WTC11 (cell line): ENCODE results near the gene SP4.

Experiments used
- ARID4B ChIP-seq: sonication (generic); formaldehyde crosslinking; IDR thresholded peaks from 2 replicates; pipeline ENCODE4 v1.8.0; 2023; ENCODE audit warnings: missing genetic modification reagents, mild to moderate bottlenecking, borderline replicate concordance
- CREB1 ChIP-seq: sonication (generic); formaldehyde crosslinking; IDR thresholded peaks from 2 replicates; pipeline ENCODE4 v1.8.0; 2023; ENCODE audit warnings: mild to moderate bottlenecking, missing genetic modification reagents
- CREM ChIP-seq: sonication (generic); formaldehyde crosslinking; IDR thresholded peaks from 2 replicates; pipeline ENCODE4 v1.8.1; 2022; ENCODE audit warnings: mild to moderate bottlenecking, missing genetic modification reagents, moderate library complexity
- FOXJ3 ChIP-seq: sonication (generic); formaldehyde crosslinking; IDR thresholded peaks from 2 replicates; pipeline ENCODE4 v1.9.0; 2021; ENCODE audit warnings: missing genetic modification reagents, mild to moderate bottlenecking, borderline replicate concordance
- JUN ChIP-seq: sonication (generic); formaldehyde crosslinking; IDR thresholded peaks from 2 replicates; pipeline ENCODE4 v1.8.0; 2023; ENCODE audit warnings: mild to moderate bottlenecking, missing genetic modification reagents
- MAX ChIP-seq: sonication (generic); formaldehyde crosslinking; IDR thresholded peaks from 2 replicates; pipeline ENCODE4 v1.8.0; 2022; ENCODE audit warnings: mild to moderate bottlenecking, missing genetic modification reagents
- NFYB ChIP-seq: sonication (generic); formaldehyde crosslinking; conservative IDR thresholded peaks from 2 replicates; pipeline ENCODE4 v1.8.0; 2022; ENCODE audit warnings: low read depth, missing genetic modification reagents
- NR1H2 ChIP-seq: sonication (generic); formaldehyde crosslinking; IDR thresholded peaks from 2 replicates; pipeline ENCODE4 v1.9.0; 2021; ENCODE audit warnings: mild to moderate bottlenecking, moderate library complexity, missing genetic modification reagents
- PREB ChIP-seq: sonication (generic); formaldehyde crosslinking; IDR thresholded peaks from 2 replicates; pipeline ENCODE4 v1.8.1; 2022; ENCODE audit warnings: mild to moderate bottlenecking, missing genetic modification reagents, moderate library complexity, borderline replicate concordance
- TF ChIP-seq, protein P1 (sequence below): fragments of 200-600 bp; IDR thresholded peaks from 2 replicates; pipeline ENCODE4 v1.8.0; 2022; ENCODE audit warnings: antibody characterized with exemption

DNA sequence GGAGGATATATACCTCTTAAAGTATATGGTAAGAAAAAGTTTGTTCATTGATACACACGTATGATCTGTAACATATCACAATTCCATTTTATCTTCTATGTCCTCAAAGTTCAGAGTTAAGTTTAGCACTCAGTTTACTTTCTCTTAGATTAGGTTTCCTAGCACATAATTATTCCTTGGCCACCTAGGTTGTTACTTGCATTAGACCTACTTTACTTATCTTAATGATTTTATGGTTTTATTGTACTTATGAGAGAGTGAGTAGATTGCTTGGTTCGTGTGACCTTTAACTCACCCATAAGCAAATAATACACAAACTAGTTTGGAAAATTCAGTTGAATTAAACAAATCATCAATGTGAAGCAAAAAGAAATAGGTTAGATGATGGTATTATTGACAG is 33.9 kb upstream of the SP4 start:
- TF ChIP-seq FOXJ3 (CRISPR knock-in tag) (no peak), JUN (CRISPR knock-in tag) (no peak), CREM (no peak), MAX (CRISPR knock-in tag) (no peak), NR1H2 (CRISPR knock-in tag) (no peak), ARID4B (CRISPR knock-in tag) (no peak), CREB1 (CRISPR knock-in tag) (no peak), NFYB (no peak), PREB (CRISPR knock-in tag) (no peak)
- TF ChIP-seq, protein P1, sequence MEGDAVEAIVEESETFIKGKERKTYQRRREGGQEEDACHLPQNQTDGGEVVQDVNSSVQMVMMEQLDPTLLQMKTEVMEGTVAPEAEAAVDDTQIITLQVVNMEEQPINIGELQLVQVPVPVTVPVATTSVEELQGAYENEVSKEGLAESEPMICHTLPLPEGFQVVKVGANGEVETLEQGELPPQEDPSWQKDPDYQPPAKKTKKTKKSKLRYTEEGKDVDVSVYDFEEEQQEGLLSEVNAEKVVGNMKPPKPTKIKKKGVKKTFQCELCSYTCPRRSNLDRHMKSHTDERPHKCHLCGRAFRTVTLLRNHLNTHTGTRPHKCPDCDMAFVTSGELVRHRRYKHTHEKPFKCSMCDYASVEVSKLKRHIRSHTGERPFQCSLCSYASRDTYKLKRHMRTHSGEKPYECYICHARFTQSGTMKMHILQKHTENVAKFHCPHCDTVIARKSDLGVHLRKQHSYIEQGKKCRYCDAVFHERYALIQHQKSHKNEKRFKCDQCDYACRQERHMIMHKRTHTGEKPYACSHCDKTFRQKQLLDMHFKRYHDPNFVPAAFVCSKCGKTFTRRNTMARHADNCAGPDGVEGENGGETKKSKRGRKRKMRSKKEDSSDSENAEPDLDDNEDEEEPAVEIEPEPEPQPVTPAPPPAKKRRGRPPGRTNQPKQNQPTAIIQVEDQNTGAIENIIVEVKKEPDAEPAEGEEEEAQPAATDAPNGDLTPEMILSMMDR: no peak
